NCI-H1930 (cell line): ENCODE results near the gene ANKMY1.
A peak's percentile ranks its signal among the peaks of the same experiment; 100 is the strongest.

ENCODE experiments used
- DNase-seq, 2 experiments: peaks; one replicate each; lab custom pipeline; 2025; lab: John Stamatoyannopoulos, UW

ANKMY1 gene, protein sequence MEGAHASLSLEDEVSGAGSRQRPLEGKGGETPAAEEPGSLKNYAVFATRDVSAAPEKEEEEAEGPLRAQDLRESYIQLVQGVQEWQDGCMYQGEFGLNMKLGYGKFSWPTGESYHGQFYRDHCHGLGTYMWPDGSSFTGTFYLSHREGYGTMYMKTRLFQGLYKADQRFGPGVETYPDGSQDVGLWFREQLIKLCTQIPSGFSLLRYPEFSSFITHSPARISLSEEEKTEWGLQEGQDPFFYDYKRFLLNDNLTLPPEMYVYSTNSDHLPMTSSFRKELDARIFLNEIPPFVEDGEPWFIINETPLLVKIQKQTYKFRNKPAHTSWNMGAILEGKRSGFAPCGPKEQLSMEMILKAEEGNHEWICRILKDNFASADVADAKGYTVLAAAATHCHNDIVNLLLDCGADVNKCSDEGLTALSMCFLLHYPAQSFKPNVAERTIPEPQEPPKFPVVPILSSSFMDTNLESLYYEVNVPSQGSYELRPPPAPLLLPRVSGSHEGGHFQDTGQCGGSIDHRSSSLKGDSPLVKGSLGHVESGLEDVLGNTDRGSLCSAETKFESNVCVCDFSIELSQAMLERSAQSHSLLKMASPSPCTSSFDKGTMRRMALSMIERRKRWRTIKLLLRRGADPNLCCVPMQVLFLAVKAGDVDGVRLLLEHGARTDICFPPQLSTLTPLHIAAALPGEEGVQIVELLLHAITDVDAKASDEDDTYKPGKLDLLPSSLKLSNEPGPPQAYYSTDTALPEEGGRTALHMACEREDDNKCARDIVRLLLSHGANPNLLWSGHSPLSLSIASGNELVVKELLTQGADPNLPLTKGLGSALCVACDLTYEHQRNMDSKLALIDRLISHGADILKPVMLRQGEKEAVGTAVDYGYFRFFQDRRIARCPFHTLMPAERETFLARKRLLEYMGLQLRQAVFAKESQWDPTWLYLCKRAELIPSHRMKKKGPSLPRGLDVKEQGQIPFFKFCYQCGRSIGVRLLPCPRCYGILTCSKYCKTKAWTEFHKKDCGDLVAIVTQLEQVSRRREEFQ

GRCh38 chr2:240557808-240558207 is at the start of gene ANKMY1:
TSS of gene ANKMY1 (minus strand) at chr2:240557988. CDS start at chr2:240557335, 653 bp downstream.
- DNase-seq: peak; percentile 61 to 71

- DNase-seq: no peak
Measured at GRCh38 chr2:240605867-240606743, 48.3 kb upstream of the ANKMY1 start.

DNA sequence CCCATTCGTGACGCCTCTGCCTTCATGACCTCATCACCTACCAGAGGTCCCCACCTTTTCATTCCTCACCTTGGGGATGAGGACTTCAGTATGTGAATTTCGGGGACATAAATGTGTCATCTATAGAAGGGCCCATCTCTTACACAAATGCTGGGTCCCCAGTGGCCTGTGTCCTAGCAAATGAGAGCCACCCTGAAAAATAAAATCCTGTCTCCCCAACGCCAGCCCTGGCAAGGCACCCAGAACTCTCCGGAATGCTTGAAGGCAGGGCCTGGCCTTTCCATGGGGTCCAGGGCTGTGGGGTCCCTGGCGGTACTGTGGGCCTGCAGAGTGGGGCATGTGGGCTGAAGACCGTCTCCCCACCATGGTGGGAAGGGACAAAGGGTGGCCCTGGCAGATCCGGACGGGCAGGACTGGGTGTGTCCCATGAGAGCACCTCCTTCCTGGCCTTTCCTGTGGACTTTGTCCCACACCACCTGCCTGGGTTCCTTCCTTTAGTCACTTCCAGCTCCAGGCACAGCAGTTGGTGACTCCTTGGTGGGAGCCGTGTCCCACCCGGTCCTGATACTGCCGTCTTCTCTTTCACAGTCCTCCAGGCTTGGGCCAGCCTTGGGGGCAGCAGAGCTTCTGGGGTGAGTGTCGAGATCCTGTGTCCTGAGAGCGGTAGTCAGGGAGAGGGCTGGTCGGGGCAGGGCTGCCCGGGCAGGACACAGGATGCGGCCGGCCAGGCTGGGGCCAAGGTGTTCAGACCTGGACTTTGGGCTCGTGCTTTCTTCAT is 47.3 kb upstream of the ANKMY1 start:
- no peak for DNase-seq

- DNase-seq: no peak
Measured at GRCh38 chr2:240604291-240604938, 46.6 kb upstream of the ANKMY1 start.

DNA sequence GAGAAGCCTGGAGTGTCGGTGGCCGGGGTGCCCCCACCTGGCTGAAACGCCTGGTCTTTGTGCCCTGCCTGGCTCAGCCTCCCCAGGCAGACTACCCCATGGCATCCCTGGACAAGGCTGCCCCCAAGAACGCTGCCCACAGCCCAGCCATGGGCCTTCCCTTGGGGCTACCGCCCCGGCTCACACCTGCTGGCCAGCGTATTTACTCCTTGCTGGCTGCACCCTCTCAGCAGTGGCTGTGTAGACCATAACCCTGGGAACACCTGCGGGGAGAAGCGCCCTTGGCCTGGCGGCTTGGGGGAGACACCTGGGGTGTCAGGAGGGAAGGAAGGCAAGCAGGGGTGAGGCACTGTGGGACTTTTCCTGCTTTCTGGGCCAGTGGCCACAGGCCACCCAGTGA is 46.1 kb upstream of the ANKMY1 start:
- no peak for DNase-seq

DNA sequence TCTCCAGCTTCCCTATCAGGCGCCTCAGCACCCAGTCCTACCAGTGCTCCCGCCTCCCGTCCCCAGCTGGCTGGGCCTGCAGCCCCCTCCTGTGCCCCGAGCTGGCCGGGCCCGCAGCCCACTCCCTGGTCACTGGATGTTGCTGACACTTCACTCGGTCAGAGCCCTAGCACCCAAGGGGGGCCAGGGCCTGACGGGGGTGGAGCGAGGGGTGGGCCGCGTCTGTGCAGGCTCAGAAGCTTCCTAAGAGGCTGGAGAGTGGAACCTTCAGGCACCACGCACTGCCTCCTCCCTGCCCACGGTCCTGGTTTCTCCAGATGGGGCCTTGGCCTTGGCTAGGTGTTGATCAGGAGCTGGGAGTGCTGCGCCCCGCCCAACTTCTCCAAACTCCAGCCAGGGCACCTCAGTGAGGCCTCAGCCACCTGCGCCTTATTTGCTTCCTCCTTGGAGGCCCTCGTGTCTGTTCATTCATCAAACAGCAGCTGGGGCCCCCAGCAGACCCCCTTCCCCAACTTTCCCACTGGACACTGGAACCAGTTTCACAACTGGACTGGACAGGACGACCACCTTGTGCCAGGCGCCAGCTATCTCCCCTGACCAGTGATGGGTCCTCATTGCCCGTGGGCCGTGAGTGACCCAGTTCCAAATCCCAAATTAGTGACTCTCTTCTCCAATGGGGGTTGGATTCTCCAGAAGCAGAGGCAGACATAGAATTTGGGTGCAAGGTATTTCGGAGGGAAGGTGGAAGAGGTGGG is 45.5 kb upstream of the ANKMY1 start:
- DNase-seq: no peak

DNA sequence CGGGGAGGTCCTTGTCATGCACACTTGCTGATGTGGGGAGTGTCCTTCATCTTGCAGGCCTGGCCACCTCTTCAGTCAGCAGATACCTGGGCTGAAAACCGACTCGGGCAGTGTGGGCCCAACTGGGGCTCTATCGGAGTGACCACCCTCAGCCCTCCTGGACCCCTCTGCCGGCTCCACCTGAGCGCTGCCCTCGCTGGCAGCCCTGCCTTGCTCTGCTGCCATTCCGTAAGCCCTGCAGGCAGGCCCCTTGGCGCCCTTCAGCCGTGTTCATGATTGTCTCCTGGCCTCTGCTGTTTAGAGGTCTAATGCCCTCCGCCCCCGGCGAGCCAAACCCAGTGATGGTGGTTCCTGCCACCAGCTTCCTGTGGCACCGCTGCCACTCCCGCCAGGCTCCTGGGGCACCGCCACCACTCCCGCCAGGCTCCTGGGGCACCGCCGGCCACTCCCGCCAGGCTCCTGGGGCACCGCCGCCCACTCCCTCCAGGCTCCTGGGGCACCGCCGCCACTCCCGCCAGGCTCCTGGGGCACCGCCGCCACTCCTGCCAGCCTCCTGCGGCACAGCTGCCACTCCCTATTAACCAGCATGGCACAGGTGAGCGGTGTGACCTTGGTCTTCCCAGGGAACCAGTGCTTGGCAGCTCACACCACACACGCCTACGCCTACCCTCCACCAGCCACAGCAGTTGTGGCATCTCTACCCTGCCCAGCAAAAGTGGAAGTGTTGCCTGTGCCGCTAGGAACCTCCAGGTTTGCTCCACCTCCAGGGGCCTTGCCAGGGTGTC is 44.7 kb upstream of the ANKMY1 start:
- no peak for DNase-seq

- DNase-seq: no peak
Measured at GRCh38 chr2:240601831-240602160, 44.0 kb upstream of the ANKMY1 start.

DNA sequence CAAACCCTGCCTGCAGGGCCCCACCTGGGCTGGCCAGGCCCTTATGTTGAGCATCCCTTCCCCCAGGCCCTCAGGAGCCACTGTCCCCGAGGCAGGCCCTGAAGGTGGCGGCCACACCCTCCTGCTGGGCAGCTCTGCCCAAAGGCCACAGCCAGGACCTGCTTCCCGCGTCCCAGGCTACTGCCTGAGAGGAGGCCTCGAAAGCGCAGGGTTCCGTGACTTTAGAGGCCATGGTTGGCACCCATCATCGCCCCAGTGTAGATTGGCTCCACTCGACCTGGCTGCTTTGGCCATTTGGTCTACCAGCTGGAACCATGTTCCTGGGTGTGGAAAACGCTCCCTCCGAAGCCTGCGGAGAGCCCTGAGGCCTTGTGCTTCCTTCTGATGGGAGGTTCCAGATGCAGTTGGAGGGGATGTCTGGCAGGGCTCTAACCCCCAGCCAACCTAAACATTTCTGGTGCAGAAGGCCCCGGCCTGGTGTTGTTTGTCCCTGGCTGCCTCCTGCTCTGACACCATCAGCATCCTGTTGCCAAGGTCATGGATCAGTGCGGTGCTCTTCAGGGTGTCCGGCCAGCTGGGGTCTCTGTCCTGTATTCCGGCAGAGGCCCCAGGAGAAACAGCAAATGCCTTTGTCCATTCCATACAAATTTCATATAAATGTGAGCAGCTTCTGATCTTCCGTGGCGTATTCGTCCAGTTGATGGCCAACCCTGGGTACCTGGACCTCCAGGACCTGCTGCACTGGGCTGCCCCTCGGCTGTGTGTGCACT is 43.5 kb upstream of the ANKMY1 start:
- no peak for DNase-seq

- DNase-seq: no peak
Measured at GRCh38 chr2:240600451-240600961, 42.7 kb upstream of the ANKMY1 start.

DNA sequence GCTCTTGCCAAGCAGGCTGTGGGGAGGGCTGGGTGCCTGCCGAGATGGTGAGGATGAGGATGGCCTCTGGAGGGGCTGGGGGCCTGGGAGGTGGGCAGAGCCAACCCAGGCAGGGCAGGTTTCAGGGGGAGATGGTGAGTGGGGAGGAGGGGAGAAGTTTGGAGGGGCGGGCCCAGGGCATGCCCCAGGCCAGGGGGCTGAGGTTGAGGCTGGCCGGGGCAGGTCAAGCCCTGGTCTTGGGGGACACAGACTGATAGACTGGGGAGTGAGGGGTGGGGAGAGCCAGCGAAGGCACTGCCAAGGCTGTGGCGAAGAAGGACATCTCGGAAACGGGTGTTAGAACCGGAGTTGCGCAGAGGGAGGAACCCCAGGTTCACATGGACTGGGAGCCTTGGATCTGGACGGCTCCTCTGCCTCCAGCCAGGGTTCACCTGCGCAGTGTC is 41.4 kb upstream of the ANKMY1 start:
- DNase-seq: no peak

GRCh38 chr2:240598311-240598911 is 40.6 kb upstream of the ANKMY1 start:
- no peak for DNase-seq

- no peak for DNase-seq
Measured at GRCh38 chr2:240597419-240598181, 39.8 kb upstream of the ANKMY1 start.

GRCh38 chr2:240597054-240597418 is 39.2 kb upstream of the ANKMY1 start:
- no peak for DNase-seq

GRCh38 chr2:240596491-240596931 is 38.7 kb upstream of the ANKMY1 start:
- no peak for DNase-seq

DNA sequence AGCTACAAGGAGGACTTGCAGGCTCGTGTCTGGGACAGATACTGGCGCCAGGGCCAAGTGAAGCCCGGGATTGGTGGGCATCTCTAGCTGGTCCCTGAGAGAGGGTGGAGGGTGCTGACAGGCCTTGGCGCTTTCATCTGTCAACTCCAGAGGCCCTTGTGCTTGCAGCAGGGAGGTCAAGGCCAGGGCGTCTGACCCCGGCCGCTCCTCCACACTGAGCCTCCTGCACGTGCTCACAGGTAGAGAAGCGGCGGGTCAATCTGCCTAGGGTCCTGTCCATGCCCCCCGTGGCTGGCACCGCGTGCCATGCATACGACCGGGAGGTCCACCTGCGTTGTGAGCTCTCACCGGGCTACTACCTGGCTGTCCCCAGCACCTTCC is 38.3 kb upstream of the ANKMY1 start:
- DNase-seq: no peak
